KG1 (cell line): ENCODE data around the gene MAPK6.

Experiments used
- DNase-seq: peaks from one replicate; lab custom pipeline; 2025; lab: John Stamatoyannopoulos, UW

MAPK6 gene

GRCh38 chr15:52010633-52011595, 8.1 kb upstream of the MAPK6 start:
- no peak for DNase-seq

- no peak for DNase-seq
These were observed 7.3 kb upstream of the MAPK6 start for GRCh38 chr15:52011711-52012144.

- no peak for DNase-seq
These were observed 6.8 kb upstream of the MAPK6 start for GRCh38 chr15:52012210-52012609.

GRCh38 chr15:52013151-52013791, 5.7 kb upstream of the MAPK6 start:
- DNase-seq = no peak

GRCh38 chr15:52014616-52015015, 4.4 kb upstream of the MAPK6 start:
- DNase-seq = no peak

GRCh38 chr15:52016316-52016715, 2.7 kb upstream of the MAPK6 start:
- no peak for DNase-seq

GRCh38 chr15:52018244-52018643, 775 bp upstream of the MAPK6 start:
- no peak for DNase-seq

- DNase-seq = no peak
These were observed 588 bp downstream of the MAPK6 start for GRCh38 chr15:52019394-52020220.

GRCh38 chr15:52020221-52021085, 1.4 kb downstream of the MAPK6 start:
- DNase-seq = no peak

- DNase-seq = peak; percentile 19
These were observed 2.2 kb downstream of the MAPK6 start for GRCh38 chr15:52021128-52021671.

- no peak for DNase-seq
These were observed 3.0 kb downstream of the MAPK6 start for GRCh38 chr15:52021892-52022540.

- no peak for DNase-seq
These were observed 4.3 kb downstream of the MAPK6 start for GRCh38 chr15:52023169-52023922.

- DNase-seq = no peak
These were observed 9.5 kb downstream of the MAPK6 start for GRCh38 chr15:52028431-52029093.

- no peak for DNase-seq
These were observed 11.0 kb downstream of the MAPK6 start for GRCh38 chr15:52030010-52030409.

GRCh38 chr15:52031556-52031955, 12.5 kb downstream of the MAPK6 start:
- no peak for DNase-seq

GRCh38 chr15:52037889-52038505, 19.0 kb downstream of the MAPK6 start:
- DNase-seq = no peak

GRCh38 chr15:52039925-52040781, 21.1 kb downstream of the MAPK6 start:
- DNase-seq = no peak
